HG02973 (cell line): ENCODE results near the gene CXXC1.
A peak's percentile ranks its signal among the peaks of the same experiment; 100 is the strongest.
"Not testable (repeated sequence)": the region's sequence is repeated elsewhere in the genome, so short reads cannot be mapped to it uniquely, and the experiment has no call there.

Experiments
- ATAC-seq: cut with Tn5 transposase; IDR thresholded peaks from one replicate; pipeline ENCODE4 v1.9.1; 2021; ENCODE audit warnings: moderate library complexity; ENCODE audit not compliant: unreplicated experiment

CXXC1 gene

DNA sequence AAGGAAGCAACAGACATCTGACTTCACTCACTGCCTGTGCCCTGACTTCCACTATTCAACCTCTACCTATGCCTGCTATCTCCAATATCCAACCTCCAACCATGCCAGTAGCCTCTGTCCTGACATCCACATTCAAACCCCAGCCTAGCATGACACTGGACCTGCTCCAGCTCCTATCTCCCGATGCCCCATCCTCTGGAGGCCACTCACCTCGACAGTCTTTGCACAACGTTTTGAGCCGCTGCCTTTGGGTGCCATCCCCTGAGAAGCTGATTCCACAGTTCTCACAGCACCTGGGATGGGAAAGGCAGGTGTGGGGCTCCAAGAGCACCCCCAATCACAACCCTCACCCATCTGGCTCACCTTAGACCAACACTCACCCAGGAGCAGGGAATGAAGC is 11.0 kb downstream of the CXXC1 start:
- no peak for ATAC-seq

DNA sequence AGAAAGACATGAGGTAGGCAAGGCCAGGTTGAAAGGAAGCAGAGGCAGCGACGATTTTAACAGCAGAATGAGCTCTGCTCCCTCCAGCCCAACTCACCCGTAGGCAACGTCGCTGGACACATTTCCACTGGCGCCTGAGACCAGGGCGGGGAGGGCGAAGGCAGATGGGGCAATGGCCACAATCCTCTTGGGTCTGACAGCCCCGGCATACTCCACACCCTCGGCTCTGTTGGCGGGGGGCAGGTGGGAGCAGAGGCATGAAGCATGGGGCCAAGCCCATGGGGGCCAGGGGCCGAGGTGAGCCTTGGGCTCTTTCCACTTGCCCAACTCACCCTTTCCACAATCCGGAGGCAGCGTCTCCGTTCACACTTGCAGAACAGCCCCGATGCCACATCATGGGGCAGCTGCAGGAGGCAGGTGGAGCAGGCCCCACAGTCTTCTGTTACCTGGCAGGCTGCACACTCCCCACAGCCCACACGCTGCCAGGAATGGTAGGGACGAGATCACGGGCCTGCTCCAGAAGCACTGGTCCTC is 11.9 kb downstream of the CXXC1 start:
- ATAC-seq: no peak

DNA sequence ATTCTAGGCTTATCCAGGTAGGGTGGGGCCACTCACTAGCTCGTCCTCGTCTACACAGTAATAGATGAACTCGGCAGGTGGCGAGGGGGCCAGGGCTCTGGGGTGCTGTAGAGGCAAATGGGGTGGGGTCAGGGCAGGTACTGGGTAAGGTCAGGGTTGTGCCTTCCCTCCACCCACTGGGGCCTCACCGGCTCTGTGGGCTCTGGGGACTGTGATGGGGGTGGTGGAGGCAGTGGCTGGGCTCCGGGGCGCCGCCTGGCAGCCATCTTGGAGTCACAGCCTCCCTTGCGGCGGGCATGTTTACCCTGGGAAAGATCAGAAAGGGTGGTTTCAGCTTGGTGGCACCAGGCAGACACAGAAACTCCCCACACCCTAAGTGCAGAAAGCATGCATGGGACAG is 12.6 kb downstream of the CXXC1 start:
- ATAC-seq: no peak

DNA sequence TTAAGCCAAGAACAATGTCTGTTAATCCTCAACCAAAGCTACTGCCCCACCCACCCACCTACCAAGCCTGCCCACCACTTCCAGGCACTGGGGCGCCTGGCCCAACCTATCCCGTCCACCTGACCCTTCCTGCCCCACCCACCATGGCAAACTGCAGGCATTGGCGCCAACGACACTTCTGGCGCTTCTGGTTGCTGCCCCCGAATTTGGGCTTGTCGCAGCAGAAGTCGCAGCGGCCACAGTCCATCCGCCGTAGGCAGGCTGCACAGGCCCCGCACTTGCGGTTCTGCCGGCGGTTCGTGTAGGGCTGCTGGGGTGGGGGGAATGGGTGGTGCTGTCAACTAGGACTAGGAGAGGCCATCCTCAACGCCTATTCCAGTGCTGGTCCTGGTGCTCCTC is 13.4 kb downstream of the CXXC1 start:
- ATAC-seq: no peak

DNA sequence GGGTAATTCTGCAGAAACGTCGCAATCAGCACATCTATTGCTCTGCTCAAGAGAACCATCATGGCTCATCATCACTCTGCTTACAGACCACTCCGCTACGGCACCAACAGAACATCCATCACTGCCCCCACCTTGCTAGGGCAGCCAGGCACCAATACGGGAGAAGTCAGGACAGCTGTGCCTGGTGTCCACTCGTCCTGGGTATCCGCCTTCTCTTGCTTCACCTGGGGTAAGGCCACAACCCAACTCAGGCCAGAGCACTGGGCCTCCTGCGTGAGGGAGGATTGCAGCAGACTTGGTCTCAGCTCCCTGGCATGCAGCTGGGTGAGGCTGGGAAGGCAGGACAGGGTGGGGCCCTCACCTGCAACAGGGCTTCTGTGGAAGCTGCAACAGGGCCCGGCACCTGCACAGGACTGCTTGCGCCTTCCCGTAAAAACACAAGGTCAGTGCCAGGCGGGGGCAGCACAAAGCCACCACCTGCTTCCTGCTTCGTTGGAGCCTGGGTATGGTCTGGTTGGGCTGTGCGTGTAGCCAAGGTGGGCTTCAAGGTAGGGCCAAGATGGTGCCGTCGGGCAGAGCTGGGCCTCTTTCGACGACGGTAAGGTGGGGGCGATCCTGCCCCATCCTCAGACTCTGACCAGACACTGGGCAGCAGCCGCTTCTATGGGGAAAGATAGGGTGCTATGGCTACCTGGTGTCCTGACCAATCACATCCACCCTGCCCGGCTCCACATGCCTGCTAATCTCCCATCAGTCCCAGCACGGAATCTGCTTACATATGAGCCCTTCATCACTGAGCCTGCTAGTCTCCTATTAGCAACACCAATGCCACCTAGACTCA is 14.1 kb downstream of the CXXC1 start:
- no peak for ATAC-seq

DNA sequence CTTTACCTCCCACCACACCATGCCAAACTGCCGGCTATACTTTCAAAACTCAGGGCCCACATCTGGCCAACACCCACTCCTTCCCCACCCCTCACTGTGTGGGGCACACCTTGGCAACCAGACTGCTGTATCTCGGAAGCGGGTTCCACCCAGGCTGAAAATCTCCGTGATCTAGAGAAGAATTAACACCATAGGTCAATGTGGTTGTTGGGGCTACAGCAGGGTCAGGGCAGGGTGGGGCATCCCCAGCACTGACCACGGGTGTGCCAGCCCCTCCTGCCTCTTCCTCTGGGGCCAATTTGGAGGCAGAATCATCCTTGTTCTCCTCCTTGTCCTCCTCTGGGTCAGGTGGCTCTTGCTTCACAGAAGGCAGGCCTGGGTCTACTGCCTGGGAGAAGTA is 14.9 kb downstream of the CXXC1 start:
- no peak for ATAC-seq

DNA sequence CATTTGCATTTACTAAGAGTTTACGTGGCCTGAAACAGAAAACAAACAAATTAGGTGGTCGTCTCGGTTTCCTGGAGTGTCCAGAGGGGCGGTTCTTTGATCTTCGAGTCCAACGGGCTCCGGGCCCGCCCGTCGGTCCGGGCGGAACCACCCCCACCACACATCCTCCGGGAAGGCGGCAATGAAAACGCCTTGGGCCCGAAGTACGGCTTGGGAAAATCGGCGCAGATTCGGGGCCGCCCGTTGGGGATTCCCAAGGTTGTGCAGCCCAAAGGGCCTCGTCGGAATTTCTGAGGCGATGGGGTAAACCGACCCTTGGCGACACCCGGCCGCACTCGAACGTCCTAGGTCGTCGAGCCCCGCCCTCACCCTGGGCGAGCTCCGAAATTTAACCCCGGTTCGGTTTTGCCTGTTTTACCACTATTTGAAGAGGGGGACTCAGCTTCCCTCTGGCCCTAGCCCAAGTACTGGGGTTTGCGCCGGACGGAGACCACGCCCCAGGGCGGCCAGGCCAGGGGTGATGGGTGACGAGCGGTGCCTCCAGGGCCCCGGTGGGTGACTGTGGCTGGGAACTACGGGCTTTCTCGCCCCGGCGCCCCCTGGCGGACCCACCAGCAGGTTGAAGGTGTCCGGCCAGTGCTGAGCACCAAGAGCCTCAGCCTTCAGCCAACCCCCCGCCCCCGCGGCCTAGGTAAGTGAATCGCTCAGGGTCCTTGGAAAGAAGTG is 19.3 kb downstream of the CXXC1 start:
- ATAC-seq: peak; percentile 63

DNA sequence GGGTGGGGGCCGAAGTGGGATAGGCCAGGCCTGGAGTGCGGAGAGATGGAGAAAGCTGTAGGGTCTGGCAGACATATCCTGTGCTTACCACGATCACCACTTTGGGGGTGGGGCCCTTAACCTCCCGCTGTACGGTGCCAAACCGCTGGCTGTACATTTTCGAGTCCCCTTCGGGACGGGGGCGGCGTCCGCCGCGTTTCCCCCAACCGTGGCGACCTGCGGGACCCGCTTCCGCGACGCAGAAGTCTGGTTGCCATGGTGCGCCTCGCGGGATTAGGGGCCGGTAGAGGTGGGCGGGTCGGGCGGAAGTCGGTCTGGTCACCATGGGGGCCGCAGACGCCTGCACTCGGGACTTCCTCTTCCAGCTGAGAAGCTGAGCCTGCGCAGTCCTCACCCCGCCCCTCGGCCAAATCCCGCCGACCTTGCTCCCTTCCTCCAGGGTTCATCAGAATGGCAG is 21.2 kb downstream of the CXXC1 start, which contains the start of gene CFAP53:
Gene CFAP53 (minus strand): TSS at position 248 of the 457 bp plus-strand sequence. CDS start 91 bp downstream, at position 157.
- peak; percentile 80 for ATAC-seq

DNA sequence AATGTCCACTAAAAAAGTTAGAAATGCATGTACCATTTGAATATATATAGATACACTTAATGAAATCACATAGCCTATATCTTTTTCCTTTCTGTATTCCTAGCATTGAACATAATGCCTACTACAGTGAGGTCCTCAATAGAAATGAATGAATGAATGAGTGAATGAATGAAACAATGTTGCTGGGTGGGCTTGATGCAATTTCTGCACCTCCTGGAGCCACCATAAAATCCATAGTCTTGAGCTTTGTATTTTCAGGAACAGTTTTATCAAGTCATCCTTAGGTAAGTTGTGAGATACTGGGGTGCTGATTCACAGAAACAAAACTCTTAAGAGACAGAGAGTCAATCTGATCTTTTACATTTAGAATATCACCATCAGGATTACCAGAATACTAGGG is 24.5 kb downstream of the CXXC1 start:
- ATAC-seq: no peak

DNA sequence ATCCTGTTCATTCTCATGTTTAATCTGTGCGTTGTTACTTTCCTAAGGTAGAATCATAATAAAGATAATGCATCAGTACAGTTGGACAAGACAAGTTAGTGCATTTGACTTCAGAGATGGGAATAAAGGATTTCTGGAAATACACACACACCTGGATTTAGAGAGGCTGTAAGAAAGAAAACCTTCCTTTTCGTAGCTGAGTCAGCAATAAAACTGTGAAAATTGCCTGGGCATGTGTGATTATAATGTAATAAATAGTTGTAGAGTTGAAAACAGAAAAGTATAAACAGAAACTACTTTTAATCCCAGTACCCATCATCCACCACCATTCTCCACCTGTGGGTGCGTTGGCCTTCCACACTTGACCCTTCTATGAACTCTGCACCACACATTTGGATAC is 36.6 kb downstream of the CXXC1 start:
- no peak for ATAC-seq

DNA sequence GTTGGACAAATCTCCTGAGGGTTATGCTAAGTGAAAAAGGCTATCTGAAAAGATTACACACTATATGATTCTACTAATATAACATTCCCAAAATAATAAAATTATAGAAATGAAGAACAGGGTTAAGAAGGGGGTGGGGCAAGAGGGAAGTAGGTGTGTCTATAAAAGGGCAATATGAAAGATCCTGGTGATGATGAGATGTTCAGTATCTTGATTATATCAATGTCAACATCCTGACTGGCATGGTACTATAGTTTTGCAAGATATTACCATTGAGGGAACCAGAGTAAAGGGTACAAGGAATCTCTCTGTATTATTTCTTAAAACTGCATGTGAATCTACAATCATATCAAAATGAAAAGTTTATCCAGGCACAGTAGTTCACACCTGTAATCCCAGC is 37.9 kb downstream of the CXXC1 start:
- no peak for ATAC-seq

DNA sequence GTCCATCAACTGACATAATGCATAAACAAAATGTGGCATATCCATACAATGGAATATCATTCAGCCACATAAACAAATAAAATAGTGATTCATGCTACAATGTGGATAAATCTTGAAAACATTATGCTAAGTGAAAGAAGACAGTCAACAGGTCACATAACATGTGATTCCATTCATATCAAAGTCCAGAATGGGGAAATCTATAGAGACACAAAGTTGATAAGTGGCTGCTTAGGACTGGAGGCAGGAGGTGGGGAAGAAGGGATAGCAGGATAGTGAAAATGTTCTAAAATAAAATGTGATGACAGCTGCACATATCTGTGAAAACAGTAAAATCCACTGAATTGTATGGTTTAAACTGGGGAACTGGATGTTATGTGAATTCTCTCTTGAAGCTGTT is 39.9 kb downstream of the CXXC1 start:
- ATAC-seq: no peak

DNA sequence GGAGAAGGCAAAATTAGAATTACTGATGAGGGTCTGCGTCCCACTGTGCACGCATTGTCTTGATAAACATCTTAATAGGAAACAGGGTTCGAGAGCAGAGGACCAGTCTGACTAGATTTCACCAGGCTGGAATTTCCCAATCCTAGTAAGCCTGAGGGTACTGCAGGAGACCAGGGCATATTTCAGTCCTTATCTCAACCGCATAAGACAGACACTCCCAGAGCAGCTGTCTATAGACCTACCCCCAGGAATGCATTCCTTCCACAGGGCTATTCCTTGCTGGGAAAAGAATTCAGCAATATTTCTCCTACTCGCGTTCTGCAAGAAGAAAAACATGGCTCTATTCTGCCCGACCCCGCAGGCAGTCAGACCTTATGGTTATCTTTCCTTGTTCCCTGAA is 45.7 kb downstream of the CXXC1 start:
- ATAC-seq: not testable (repeated sequence)

DNA sequence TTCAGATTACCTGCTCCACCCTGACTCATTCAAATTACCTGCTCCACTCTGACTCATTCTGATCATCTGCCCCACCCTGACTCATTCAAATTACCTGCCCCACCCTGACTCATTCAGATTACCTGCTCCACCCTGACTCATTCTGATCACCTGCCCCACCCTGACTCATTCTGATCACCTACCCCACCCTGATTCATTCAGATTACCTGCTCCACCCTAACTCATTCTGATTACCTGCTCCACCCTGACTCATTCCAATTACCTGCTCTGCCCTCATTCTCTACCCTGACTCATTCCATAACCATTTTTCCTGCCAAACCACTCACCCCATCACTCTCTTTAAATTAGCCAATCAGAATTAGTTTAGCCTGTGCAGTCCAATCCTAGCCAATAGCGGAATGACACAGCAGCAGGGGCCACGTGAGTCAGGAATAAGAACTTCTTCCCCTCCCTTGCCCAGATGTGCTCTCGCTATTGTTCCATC is 47.4 kb downstream of the CXXC1 start:
- ATAC-seq: no peak

DNA sequence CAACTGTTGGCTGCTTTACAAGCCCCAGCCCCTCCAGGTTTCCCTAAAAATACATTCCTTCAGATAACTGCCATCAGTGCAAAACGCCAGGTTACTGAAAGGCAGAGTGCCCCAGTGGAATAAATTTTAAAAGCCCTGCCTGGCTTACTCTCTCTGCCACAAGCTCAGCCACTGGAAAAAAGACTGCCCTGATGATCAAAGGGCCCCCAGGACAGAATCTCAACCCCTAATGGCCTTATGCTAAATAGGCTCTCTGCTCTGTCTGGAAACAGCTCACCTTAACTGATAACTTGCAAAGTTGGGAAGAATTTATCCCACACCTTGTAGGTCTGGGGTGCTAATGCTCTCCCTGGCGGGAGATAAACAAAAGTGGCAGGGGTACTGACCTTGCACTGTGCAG is 55.1 kb downstream of the CXXC1 start:
- no peak for ATAC-seq
